ENCODE measurements around the gene PROZ.
A peak's percentile ranks its signal among the peaks of the same experiment; 100 is the strongest.

GRCh38 chr13:113157929-113158747 is at the start of gene PROZ:
- peak; percentile 35; the same call in 1 of the 2 replicates for TF ChIP-seq CTCF (CRISPR knock-in tag; IDR thresholded peaks at IDR 0.05)
- no peak for TF ChIP-seq RNF219 (CRISPR knock-in tag; IDR thresholded peaks at IDR 0.05)
- TF ChIP-seq NFAT5 (CRISPR knock-in tag; IDR thresholded peaks at IDR 0.05), result 0 out of 2 replicates have a peak, but pooled peaks have one; percentile 61
- TF ChIP-seq MXI1 (IDR thresholded peaks at IDR 0.05; ENCODE audit: borderline replicate concordance, low read depth, low read length), result peak; percentile 65; the same call in 1 of the 3 replicates
- no peak for TF ChIP-seq RARG (CRISPR knock-in tag; IDR thresholded peaks at IDR 0.05; ENCODE audit: low read depth)
- TF ChIP-seq MAZ (IDR thresholded peaks at IDR 0.05; ENCODE audit: borderline replicate concordance, low read depth, low read length), result no peak
- peak; percentile 59; the same call in 1 of the 2 replicates for TF ChIP-seq MAZ (CRISPR knock-in tag; IDR thresholded peaks at IDR 0.05; ENCODE audit: low read depth)
- no peak for TF ChIP-seq EZH2 (conservative IDR thresholded peaks at IDR 0.05; ENCODE audit: low read depth, low read length)
- TF ChIP-seq ZNF263 (CRISPR knock-in tag; IDR thresholded peaks at IDR 0.05), result peak; percentile 61
- no peak for TF ChIP-seq PRPF4 (IDR thresholded peaks at IDR 0.05; ENCODE audit: low read depth, low read length, poor library complexity, severe bottlenecking)
- TF ChIP-seq NR2F2 (IDR thresholded peaks at IDR 0.05; ENCODE audit: borderline replicate concordance, low read depth), result no peak
- TF ChIP-seq TSC22D2 (CRISPR knock-in tag; IDR thresholded peaks at IDR 0.05; ENCODE audit: borderline replicate concordance), result 0 out of 2 replicates have a peak, but pooled peaks have one; percentile 61
- TF ChIP-seq EHMT2 (IDR thresholded peaks at IDR 0.05; ENCODE audit: borderline replicate concordance, low read depth, low read length), result no peak
- TF ChIP-seq SMC3 (IDR thresholded peaks at IDR 0.05; ENCODE audit: low read length), result no peak
- TF ChIP-seq CBX5 (CRISPR knock-in tag; IDR thresholded peaks at IDR 0.05; ENCODE audit: borderline replicate concordance), result peak; percentile 90

Measured in HepG2 (cell line).